A673 (cell line): ENCODE data around the gene USP53. TPM values are rescaled to one million over a fixed set of nuclear protein-coding genes. Genes with fewer than 3 reads are reported as not detected.

Experiments used
- BruUV-seq: library from RNA; stranded (reverse); fragments of 400-500 nt; replicated peaks from 2 replicates; lab custom pipeline; 2021; lab: Mats Ljungman, UMichigan
- CTCF ChIA-PET: fragments of 300-600 bp; sonication (Branson Sonifier 250); formaldehyde crosslinking; loops from one replicate; lab custom pipeline; 2022; ENCODE audit warnings: antibody characterized with exemption; lab: Charles Lee
- POLR2A ChIA-PET: fragments of 300-600 bp; sonication (Branson Sonifier 250); formaldehyde crosslinking; loops from one replicate; lab custom pipeline; 2022; ENCODE audit warnings: antibody characterized with exemption; ENCODE audit not compliant: low non-redundant PET; lab: Charles Lee
- DNase-seq: peaks from one replicate; pipeline ENCODE4 v3.0.0-alpha.2; 2015; ENCODE audit warnings: low spot score
- H3K27ac ChIP-seq: fragments of 200-600 bp; sonication (generic); 2 replicates; pipeline ENCODE4 v1.5.1; 2016; ENCODE audit warnings: mixed run types, low read depth, mild to moderate bottlenecking, mixed read lengths, antibody characterized with exemption, low read length; ENCODE audit not compliant: poor library complexity, severe bottlenecking
- H3K27me3 ChIP-seq: fragments of 200-600 bp; sonication (generic); replicated peaks from 2 replicates; pipeline ENCODE4 v1.6.1; 2017; ENCODE audit warnings: mixed run types, low read depth, mild to moderate bottlenecking, mixed read lengths, antibody characterized with exemption, low read length; ENCODE audit not compliant: insufficient read depth, poor library complexity
- H3K36me3 ChIP-seq: fragments of 200-600 bp; sonication (generic); 2 replicates; pipeline ENCODE4 v1.6.1; 2016; ENCODE audit warnings: mixed run types, mild to moderate bottlenecking, mixed read lengths, antibody characterized with exemption, low read length; ENCODE audit not compliant: insufficient read depth, poor library complexity, severe bottlenecking
- H3K4me1 ChIP-seq: fragments of 200-600 bp; sonication (generic); 2 replicates; pipeline ENCODE4 v1.6.1; 2017; ENCODE audit warnings: mixed run types, mild to moderate bottlenecking, mixed read lengths, antibody characterized with exemption, low read length; ENCODE audit not compliant: insufficient read depth, poor library complexity, severe bottlenecking
- H3K4me3 ChIP-seq: fragments of 200-600 bp; sonication (generic); 2 replicates; pipeline ENCODE4 v1.5.1; 2016; ENCODE audit warnings: low read depth, mixed run types, mild to moderate bottlenecking, mixed read lengths, low read length; ENCODE audit not compliant: poor library complexity, severe bottlenecking
- H3K9me3 ChIP-seq: fragments of 200-600 bp; sonication (generic); 2 replicates; pipeline ENCODE4 v1.6.1; 2016; ENCODE audit warnings: mixed run types, low read depth, mild to moderate bottlenecking, mixed read lengths, antibody characterized with exemption, low read length; ENCODE audit not compliant: poor library complexity, severe bottlenecking
- CTCF ChIP-seq: fragments of 300-800, 200-600 bp; sonication (generic); conservative IDR thresholded peaks from 2 replicates; pipeline ENCODE4 v1.5.1; 2017; ENCODE audit warnings: low read depth, mild to moderate bottlenecking, antibody characterized with exemption, low read length, moderate library complexity, mixed read lengths
- EZH2 ChIP-seq: fragments of 200-600 bp; sonication (generic); IDR thresholded peaks from 2 replicates; pipeline ENCODE4 v1.6.1; 2017; ENCODE audit warnings: borderline replicate concordance, low read depth, mild to moderate bottlenecking, mixed read lengths, antibody characterized with exemption, low read length; ENCODE audit not compliant: poor library complexity, severe bottlenecking
- intact Hi-C: fragments of 100-400 bp; cut with micrococcal nuclease; formaldehyde crosslinking; loops from one replicate; pipeline ENCODE4 v1.10.0; 2022; ENCODE audit not compliant: unreplicated experiment
- total RNA-seq: library from RNA; stranded (reverse); gene quantifications from 2 replicates; pipeline ENCODE4 v1.2.3, GENCODE V29; 2021

The USP53 gene
- total RNA-seq, 1 experiment from 2014 or later: 12.2 TPM

- Histone ChIP-seq H3K27me3 (no peaks in the 10 kb centered on the region), H3K36me3 (no peaks in the 10 kb centered on the region), H3K9me3 (no peaks in the 10 kb centered on the region), H3K27ac (no peak overlapping the region), H3K4me1 (peaks cover 7% of the 10 kb centered on the region), H3K4me3 (no peak overlapping the region)
- TF ChIP-seq CTCF (no peak), EZH2 (no peak)
- BruUV-seq: no TSS peak
- ChIA-PET CTCF (no interaction called here), POLR2A (no interaction called here)
- intact Hi-C loops: no loop called here
- DNase-seq: no peak
These were observed 6.3 kb upstream of the USP53 start for GRCh38 chr4:119206178-119206577.

GRCh38 chr4:119207051-119207450 lies 5.5 kb upstream of the USP53 start:
- no peak overlapping the region for H3K27ac ChIP-seq
- H3K27me3 ChIP-seq: no peaks in the 10 kb centered on the region
- H3K4me3 ChIP-seq: no peak overlapping the region
- no peak for TF ChIP-seq CTCF
- no peak for TF ChIP-seq EZH2
- no peaks in the 10 kb centered on the region for H3K9me3 ChIP-seq
- POLR2A ChIA-PET: no interaction called here
- CTCF ChIA-PET: no interaction called here
- H3K36me3 ChIP-seq: no peaks in the 10 kb centered on the region
- peaks cover 7% of the 10 kb centered on the region for H3K4me1 ChIP-seq
- DNase-seq: no peak
- intact Hi-C loops: no loop called here
- BruUV-seq: no TSS peak

- DNase-seq: peak; percentile 62
- CTCF ChIA-PET: no interaction called here
- intact Hi-C loops: no loop called here
- TF ChIP-seq CTCF (no peak), EZH2 (no peak)
- BruUV-seq: no TSS peak
- POLR2A ChIA-PET: no interaction called here
- peaks cover 12% of the 10 kb centered on the region for H3K4me1 ChIP-seq
- no peak overlapping the region for H3K4me3 ChIP-seq
- no peaks in the 10 kb centered on the region for H3K36me3 ChIP-seq
- H3K27ac ChIP-seq: no peak overlapping the region
- H3K27me3 ChIP-seq: no peaks in the 10 kb centered on the region
- H3K9me3 ChIP-seq: no peaks in the 10 kb centered on the region
These were observed 3.4 kb upstream of the USP53 start for GRCh38 chr4:119209077-119209476.
